Stimulated activated CD4-positive, alpha-beta T cell treated with anti-CD3 and anti-CD28 coated beads, Interleukin-2, amount 100 ng/mL, for 4 hours (primary cell): Measurements from ENCODE around the gene RBM8A.
A peak's percentile ranks its signal among the peaks of the same experiment; 100 is the strongest.

Experiments
- DNase-seq: peaks from one replicate; pipeline ENCODE4 v3.0.0-alpha.2; 2020; ENCODE audit warnings: low read depth

RBM8A gene

DNA sequence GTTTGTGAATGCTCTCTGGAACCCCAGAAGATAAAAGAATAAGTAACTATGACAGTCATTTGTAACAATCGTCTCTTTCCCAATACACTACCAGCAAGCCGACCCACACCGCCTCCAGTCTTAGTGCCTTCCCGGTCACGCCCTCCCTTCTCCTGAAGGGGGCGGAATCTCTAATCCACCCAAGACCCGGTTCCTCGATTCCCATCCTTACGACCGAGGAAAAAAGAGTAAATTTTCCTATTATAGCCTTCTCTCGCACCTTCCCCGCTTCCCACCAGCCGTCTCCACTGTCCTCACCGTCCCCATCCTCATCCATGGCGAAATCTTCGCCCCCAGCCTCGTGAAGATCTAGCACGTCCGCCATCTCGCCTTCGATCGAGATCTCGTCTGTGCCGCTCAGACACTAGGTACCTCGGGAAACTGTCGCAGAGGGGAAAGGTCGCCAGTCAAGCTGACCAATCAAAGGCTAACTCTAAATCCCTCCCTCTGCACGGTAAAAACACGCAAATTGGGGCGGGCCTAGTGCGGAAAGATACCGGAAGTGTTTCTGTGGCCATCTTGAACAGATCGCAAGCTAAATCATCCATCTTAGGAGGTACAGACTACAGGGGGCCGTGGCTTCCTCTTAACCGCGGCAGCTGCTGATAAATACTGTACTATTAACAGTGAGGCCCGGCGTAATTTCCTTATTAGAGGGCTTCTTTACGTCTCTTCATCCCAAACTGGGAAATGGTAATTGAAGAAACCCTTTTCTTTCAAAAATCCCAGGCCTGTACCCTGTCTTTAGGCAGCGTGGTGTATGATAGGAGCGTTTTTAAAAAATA is at the start of gene RBM8A:
RBM8A (minus strand) TSS at position 422 of the 824 bp plus-strand sequence; CDS start at position 364, 58 bp downstream.
- peak; percentile 93 for DNase-seq

DNA sequence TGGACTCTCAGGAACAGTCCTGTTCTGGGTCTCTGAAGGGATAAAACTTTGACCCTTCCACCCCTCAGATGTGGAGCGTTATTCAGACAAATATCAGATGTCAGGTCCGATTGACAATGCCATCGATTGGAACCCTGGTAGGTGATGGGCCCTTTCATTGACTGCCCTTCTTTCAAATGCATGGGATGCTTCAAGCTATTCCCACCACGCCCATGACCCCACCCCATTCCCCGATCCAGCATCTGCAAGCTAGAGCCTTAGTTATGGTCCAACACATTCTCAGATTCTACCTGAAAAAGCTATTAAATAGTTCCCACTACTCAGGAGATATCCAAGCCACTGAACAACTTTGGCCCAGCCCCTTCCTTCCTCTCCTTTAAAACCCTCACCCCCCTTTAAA is 49.7 kb upstream of the RBM8A start:
- DNase-seq: no peak

DNA sequence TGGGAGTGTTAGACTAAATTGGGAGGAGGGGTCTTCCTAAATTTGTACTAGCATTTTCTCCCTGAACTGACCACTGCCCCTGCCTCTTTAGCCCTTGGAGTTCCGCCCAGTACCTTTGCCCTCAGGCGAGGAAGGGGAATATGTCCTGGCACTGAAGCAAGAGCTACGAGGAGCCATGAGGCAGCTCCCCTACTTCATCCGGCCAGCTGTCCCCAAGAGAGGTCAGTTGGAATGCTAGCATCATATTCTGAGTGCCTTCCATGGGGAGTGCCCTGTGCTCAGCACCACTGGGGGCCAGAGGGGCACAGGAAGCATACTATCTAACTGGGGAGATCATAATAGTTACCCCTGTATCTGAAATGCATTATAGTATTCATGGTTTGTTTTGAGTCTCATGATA is 47.9 kb upstream of the RBM8A start:
- no peak for DNase-seq

GRCh38 chr1:145974721-145975120 is 47.4 kb upstream of the RBM8A start:
- DNase-seq: no peak

DNA sequence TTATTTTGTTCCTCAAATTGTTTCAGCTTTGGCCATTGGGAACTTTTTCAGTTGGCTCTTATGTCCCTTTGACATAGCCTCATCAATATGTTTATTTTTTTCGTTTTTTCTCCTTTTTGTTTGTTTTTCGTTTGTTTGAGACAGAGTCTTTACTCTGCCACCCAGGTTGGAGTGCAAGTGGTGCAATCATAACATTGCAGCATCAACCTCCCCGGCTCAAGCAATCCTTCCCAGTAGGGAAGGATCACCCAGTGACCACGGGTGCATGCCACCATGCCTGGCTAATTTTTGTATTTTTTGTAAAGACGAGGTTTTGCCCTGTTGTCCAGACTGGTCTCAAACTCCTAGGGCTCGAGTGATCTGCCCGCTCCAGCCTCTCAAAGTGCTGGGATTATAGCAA is 45.3 kb upstream of the RBM8A start:
- no peak for DNase-seq

DNA sequence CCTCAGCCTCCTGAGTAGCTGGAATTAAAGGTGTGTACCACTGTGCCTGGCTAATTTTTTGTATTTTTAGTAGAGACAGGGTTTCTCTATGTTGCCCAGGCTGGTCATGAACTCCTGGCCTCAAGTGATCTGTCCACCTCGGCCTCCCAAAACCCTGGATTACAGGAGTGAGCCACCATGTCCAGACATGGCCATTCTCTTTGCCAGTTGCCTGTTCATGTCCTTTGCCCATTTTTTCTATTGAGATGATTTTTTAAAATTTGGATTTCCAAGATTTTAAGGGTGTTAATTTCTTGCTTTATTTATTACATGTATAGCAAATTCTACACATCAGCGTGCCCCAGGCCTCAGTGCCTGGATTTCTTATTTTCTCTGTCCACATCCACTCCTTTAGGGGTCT is 40.0 kb upstream of the RBM8A start:
- no peak for DNase-seq

GRCh38 chr1:145965119-145965744 is 37.9 kb upstream of the RBM8A start:
- DNase-seq: no peak

GRCh38 chr1:145964328-145965118 is 37.2 kb upstream of the RBM8A start, which contains the start of the genes ANKRD34A and POLR3GL:
TSS of gene ANKRD34A (minus strand) at chr1:145964575. CDS start at chr1:145961759, 2,816 bp downstream.
TSS of gene POLR3GL (plus strand) at chr1:145964690. CDS start at chr1:145974866, 10,176 bp downstream.
- DNase-seq: peak; percentile 82

DNA sequence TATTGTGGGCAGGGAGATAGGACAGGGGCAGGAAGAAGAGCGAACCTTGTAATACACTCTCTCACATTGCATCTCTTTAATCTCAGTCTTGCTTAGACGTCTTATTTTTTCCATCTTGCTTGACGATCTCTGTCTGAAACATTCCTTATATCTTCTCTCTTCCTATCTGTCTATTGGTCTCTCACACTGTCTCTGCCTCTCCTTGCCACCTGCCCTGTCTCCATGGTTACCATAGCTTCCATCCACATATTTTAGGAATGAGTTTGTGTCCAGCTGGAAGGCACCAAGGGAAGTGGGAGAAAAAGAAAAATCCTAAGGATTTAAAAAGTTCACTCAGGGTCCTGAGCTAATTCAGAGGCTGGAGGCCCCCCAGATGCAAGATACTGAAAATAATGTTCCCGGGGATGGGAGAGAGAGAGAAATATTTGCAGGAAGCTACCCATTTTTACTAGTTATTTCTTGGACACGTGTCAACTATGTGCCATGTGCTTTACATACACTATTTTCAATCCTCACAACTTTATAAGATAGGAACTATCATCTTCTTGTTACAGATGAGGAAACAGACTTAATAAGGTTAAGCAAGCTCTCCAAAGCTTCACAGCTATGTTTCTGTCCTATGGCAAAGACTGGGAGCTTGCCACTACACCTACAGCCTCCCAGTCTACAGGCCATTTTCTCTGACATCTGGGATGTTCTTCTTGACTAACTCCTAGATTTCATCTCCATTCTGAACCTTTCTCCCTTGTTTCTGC is 36.2 kb upstream of the RBM8A start:
- DNase-seq: no peak

GRCh38 chr1:145962157-145963102 is 35.1 kb upstream of the RBM8A start:
- DNase-seq: no peak

GRCh38 chr1:145961425-145962156 is 34.3 kb upstream of the RBM8A start:
- peak; percentile 41 for DNase-seq

GRCh38 chr1:145961109-145961424 is 33.8 kb upstream of the RBM8A start:
- no peak for DNase-seq

- no peak for DNase-seq
These were observed 33.3 kb upstream of the RBM8A start for GRCh38 chr1:145960468-145961108.

DNA sequence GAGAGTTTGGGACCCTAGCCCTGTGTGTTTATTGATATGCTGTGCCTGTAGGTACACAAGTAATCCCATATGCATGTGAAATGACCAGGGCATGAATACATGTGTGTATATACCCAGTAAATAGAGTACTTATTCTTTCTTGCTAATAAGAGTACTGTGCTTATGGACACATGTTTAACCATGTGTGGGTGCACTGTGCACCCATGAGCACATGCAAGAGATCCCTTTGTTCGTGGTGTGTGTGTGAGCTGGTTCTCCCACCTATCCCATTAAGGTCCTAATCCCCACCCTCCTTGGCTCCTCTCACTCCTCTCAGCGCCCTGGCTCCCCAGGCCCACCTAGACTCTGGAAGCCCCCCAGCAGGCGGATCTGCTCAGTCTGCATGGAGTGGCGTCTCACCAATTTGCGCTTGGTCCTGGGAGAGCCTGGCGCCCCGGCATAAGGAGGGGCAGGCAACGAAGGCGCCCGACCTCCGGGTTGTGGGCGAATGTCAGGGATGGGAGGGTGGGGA is 32.7 kb upstream of the RBM8A start:
- no peak for DNase-seq

DNA sequence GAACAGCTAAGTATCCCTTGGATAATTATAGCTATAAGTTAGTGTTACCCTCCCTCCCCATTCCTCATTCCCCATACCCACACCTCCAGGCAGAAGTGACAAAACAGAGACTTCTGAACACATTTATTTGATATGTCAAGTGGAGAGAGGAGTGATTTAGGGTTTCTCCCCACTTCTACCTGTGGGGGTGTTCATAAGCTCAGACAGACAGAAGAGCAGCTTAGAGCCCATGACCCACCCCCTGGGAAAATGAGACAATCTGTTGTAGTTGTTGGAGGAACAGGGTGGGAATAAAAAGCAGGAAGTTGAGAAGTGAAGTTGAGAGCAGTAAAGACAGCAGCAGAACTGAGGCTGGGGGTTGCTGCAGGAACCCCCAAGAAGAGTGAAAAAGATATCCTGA is 32.0 kb upstream of the RBM8A start:
- DNase-seq: no peak

GRCh38 chr1:145958734-145959133 is 31.4 kb upstream of the RBM8A start:
- DNase-seq: no peak

DNA sequence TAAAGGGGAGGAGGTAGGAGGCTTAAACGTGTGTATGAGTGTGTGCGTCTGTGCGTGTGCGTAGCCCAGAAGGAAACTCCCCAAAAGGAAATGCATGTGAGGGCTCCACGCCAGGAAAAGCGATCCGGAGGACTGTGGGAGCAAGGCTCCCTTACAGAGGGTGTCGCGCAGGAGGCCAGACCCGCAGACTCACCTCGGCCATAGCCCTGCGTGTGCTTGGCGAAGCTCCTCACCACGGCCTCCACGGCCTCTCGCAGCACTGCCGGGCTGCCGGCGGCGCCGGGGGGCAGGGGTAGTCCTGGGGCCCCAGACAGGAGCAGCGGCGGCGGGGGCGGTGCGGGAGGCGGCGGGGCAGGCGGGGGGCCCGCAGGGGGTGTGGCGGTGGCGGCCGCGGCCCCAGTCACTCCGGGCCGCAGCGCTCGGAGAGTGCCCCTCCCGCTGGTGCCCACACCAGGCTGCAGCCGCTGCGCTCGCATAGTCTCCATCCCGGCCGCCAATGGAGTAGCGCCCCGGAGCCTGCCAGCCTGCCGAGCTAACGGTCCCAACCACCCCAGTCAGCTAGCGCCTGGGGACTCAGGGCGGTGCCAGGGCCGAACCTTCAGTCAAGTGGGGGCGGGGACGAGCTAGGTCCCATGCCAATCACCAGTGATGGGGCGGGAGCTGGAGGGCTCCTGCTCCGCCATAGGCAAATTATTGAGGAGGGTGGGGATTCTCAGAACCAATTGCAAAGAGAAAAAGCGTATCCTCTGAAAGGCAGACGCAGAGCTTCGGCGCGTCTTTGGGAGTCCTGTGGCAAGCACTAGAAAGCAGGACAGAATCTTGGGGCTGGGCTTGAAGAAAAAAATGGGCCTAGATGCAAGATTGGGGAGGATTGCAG is 30.4 kb upstream of the RBM8A start, which contains the start of gene LIX1L:
LIX1L (minus strand) TSS at position 575 of the 877 bp plus-strand sequence; CDS start at position 485, 90 bp downstream.
- peak; percentile 91 for DNase-seq

DNA sequence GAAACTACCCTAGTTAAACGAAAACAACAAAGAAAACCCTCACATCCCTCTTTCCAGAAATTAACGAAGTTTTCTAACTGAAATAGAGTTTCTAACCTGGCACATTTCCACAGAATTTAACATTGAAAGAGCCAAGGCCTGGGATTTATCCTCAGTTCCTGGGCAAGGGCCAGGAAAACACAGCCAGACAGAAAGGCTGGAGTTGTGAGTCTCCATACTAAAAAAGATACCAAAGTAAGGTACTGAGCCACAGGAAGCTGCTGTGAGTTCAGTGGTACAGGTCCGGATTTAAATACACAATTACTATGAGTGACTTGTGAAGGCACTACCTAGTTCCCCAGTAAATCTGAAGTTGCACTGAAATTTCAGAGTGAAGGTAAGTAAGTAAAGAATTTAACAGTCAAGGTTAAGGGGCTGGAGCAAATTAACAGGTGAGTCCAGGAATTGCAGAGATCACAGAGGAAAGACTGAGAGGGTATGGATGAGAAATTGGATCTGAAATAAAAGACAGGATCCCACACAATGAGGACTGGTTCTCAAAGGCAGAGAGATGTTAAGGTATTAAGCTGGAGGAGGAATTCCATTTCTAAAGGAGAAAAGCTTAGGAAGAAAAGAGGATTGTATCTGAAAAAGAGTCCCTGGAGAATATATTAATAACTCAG is 29.6 kb upstream of the RBM8A start:
- DNase-seq: no peak
